ENCODE measurements around the gene LTF.

DNA sequence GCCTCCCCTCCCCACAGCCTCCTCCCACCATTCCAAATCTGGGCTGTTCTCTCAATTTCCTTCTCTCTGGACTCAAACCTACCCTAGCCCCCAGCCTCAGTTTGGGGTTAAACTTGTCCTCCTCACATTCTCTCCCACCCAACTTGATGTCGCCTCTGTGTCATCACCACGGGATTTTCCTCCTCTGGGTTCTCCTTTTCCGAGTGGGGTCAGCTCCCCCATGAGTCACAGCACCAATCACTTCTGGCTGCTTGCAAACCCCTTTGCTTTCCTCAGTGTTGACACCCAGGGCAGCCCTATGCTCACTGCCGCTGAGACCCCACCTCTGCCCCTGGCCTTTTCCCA, 58.3 kb downstream of the LTF start:
- TF ChIP-seq TARDBP (IDR thresholded peaks at IDR 0.05) (no peak), FOXM1 (IDR thresholded peaks at IDR 0.05; ENCODE audit: borderline replicate concordance) (no peak), ELF4 (IDR thresholded peaks at IDR 0.05) (no peak), SUZ12 (IDR thresholded peaks at IDR 0.05) (no peak), FOXK2 (IDR thresholded peaks at IDR 0.05) (no peak)
